ENCODE results near the gene CNTD1.
"Not testable (repeated sequence)": the region's sequence is repeated elsewhere in the genome, so short reads cannot be mapped to it uniquely, and the experiment has no call there.

Gene CNTD1

DNA sequence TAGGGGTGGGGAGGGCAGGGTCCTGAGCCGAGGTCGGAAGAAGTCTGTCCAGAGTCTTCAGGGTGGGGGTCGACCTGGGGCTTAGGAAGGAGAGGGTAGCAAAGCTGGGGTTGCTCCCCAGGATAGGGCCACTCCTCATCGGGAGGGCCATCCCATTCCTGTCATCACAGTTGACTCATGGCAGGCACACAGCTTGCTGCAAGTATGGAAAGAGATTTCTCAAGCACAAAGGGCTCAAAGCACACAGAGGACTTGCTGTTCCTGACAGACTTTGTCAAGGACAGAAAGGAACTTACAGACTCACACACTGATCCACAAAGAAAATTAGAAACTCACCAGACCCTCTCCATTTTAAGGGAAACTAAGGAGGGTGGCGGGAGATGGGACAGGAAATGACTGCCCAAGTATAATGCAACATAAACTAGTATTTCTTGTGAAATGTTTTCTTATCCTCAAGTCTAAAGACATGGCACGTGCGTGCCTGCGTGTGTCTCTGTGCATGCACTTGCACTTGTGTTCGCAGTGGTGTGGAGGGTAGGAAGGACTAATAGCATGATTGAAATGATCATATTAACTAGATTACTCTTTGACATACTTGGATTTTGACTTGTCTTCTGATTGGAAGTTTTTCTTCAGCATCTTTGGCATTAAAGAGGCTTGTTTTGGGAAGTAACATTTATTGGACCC is 48.1 kb downstream of the CNTD1 start:
- DNase-seq, result no peak

DNA sequence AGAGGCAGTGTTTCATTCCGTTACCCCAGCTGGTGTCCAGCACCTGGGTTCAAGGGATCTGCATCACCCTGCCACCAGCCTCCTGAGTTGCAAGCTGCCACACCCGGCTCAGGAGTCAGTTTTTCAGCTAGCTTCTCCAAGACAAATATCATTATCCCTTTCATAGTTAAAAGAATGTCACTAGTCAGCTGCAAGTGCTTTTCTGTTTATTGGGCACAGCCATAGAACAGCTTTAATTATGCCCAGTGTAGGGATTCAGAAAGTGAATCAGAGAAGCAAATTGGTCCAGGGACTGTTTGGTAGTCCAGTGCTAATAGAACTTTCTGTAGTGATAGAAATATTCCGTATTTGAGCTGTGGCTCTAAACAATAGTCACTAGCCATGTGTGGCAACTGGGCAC is 49.4 kb downstream of the CNTD1 start:
- no peak for DNase-seq

- DNase-seq, result no peak
Observed at GRCh38 chr17:42849031-42849430, 50.4 kb downstream of the CNTD1 start.

GRCh38 chr17:42849451-42850181 is 51.0 kb downstream of the CNTD1 start:
- DNase-seq, result no peak

GRCh38 chr17:42850954-42851353 is 52.3 kb downstream of the CNTD1 start, which contains the start of gene AOC3:
Gene AOC3 (plus strand): TSS chr17:42851199. CDS start chr17:42851344, 145 bp downstream.
- no peak for DNase-seq

DNA sequence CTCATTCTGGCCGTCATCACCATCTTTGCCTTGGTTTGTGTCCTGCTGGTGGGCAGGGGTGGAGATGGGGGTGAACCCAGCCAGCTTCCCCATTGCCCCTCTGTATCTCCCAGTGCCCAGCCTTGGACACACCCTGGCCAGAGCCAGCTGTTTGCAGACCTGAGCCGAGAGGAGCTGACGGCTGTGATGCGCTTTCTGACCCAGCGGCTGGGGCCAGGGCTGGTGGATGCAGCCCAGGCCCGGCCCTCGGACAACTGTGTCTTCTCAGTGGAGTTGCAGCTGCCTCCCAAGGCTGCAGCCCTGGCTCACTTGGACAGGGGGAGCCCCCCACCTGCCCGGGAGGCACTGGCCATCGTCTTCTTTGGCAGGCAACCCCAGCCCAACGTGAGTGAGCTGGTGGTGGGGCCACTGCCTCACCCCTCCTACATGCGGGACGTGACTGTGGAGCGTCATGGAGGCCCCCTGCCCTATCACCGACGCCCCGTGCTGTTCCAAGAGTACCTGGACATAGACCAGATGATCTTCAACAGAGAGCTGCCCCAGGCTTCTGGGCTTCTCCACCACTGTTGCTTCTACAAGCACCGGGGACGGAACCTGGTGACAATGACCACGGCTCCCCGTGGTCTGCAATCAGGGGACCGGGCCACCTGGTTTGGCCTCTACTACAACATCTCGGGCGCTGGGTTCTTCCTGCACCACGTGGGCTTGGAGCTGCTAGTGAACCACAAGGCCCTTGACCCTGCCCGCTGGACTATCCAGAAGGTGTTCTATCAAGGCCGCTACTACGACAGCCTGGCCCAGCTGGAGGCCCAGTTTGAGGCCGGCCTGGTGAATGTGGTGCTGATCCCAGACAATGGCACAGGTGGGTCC is 52.9 kb downstream of the CNTD1 start:
- not testable (repeated sequence) for DNase-seq

DNA sequence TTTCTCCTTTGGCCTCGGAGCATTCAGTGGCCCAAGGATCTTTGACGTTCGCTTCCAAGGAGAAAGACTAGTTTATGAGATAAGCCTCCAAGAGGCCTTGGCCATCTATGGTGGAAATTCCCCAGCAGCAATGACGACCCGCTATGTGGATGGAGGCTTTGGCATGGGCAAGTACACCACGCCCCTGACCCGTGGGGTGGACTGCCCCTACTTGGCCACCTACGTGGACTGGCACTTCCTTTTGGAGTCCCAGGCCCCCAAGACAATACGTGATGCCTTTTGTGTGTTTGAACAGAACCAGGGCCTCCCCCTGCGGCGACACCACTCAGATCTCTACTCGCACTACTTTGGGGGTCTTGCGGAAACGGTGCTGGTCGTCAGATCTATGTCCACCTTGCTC is 53.7 kb downstream of the CNTD1 start:
- DNase-seq, result no peak

GRCh38 chr17:42853004-42853403 is 54.3 kb downstream of the CNTD1 start:
- DNase-seq, result no peak

DNA sequence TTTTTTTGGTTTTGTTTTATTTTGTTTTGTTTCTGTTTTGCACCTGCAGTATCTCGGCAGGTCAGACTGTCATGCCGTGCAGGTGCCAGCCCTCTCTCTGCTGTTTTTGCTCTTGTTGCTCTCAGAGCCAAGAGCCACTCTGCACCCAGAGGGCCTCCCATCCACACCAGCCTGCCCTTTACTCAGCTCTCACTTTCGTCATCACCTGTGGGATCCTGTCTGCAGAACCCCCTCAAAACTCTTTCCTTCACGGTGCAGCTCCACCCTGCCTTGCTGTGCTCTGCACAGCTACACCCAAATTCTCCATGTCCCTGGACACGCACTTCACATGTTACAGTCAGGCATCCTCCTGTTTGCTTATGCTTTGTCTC is 54.9 kb downstream of the CNTD1 start:
- no peak for DNase-seq

- DNase-seq, result no peak
Observed at GRCh38 chr17:42853968-42854790, 55.5 kb downstream of the CNTD1 start.

- DNase-seq, result no peak
Observed at GRCh38 chr17:42855048-42855596, 56.5 kb downstream of the CNTD1 start.

DNA sequence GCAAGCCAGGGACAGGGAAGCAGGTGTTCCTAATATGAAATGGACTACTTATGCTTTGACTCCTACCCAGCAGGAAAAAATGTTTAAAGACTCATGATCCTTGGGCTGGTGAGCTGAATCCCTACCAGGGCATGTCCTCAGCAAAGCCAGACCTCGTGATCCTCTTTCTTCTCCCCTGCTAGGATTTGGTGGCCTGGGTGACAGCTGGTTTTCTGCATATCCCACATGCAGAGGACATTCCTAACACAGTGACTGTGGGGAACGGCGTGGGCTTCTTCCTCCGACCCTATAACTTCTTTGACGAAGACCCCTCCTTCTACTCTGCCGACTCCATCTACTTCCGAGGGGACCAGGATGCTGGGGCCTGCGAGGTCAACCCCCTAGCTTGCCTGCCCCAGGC is 57.4 kb downstream of the CNTD1 start:
- not testable (repeated sequence) for DNase-seq

GRCh38 chr17:42856516-42856915 is 57.9 kb downstream of the CNTD1 start:
- DNase-seq, result not testable (repeated sequence)

GRCh38 chr17:42857389-42857788 is 58.7 kb downstream of the CNTD1 start:
- DNase-seq, result no peak

Measured in bone marrow (tissue), 2 donors.